Colonic mucosa (tissue), 4 donors: ENCODE measurements around the gene DPP7. TPM values are rescaled to one million over a fixed set of nuclear protein-coding genes. Genes with fewer than 3 reads are reported as not detected.

Experiments
- DNase-seq: peaks from one replicate; pipeline ENCODE4 v3.0.0-alpha.2; 2020
- H3K27ac ChIP-seq: fragments of 200-600 bp; one replicate; pipeline ENCODE4 v1.8.0; 2021
- H3K27me3 ChIP-seq: fragments of 200-600 bp; one replicate; pipeline ENCODE4 v1.8.0; 2021
- H3K36me3 ChIP-seq: fragments of 200-600 bp; one replicate; pipeline ENCODE4 v1.8.0; 2021
- H3K4me1 ChIP-seq: fragments of 200-600 bp; one replicate; pipeline ENCODE4 v1.8.0; 2021; ENCODE audit warnings: mild to moderate bottlenecking
- H3K4me3 ChIP-seq: fragments of 200-600 bp; one replicate; pipeline ENCODE4 v1.8.0; 2021
- H3K9ac ChIP-seq, 2 donors: one replicate each; pipeline ENCODE4 v1.7.0; 2013; ENCODE audit warnings: control low read depth in 2 of 2, low read depth in 2 of 2, low read length in 2 of 2
- H3K9me3 ChIP-seq: fragments of 200-600 bp; one replicate; pipeline ENCODE4 v1.8.0; 2021
- intact Hi-C: fragments of 100-400 bp; cut with DNase I; formaldehyde crosslinking; loops from one replicate; pipeline ENCODE4 v1.14.1; 2022
- total RNA-seq, 2 donors: library from RNA; stranded (reverse); fragmentation: NEBNext Ultra II Directional in 1 of 2; extraction: Animal tissue kit (Norgen Biotek cat#: 25700) in 1 of 2; gene quantifications; one replicate each; pipeline ENCODE4 v1.2.1, GENCODE V29; 2021
- TF ChIP-seq, protein P1 (sequence below): fragments of 200-600 bp; IDR thresholded peaks from one replicate; pipeline ENCODE4 v1.8.0; 2022; ENCODE audit warnings: antibody characterized with exemption, mild to moderate bottlenecking
- donor health status: healthy.
- donor health status: DM: no; HTN: no; CAD: no.
- donor health status: DM: no; HTN: no; CAD: no.

The DPP7 gene
- total RNA-seq, 2 donors from 2014 or later = 46.2 to 52.5 TPM

DNA sequence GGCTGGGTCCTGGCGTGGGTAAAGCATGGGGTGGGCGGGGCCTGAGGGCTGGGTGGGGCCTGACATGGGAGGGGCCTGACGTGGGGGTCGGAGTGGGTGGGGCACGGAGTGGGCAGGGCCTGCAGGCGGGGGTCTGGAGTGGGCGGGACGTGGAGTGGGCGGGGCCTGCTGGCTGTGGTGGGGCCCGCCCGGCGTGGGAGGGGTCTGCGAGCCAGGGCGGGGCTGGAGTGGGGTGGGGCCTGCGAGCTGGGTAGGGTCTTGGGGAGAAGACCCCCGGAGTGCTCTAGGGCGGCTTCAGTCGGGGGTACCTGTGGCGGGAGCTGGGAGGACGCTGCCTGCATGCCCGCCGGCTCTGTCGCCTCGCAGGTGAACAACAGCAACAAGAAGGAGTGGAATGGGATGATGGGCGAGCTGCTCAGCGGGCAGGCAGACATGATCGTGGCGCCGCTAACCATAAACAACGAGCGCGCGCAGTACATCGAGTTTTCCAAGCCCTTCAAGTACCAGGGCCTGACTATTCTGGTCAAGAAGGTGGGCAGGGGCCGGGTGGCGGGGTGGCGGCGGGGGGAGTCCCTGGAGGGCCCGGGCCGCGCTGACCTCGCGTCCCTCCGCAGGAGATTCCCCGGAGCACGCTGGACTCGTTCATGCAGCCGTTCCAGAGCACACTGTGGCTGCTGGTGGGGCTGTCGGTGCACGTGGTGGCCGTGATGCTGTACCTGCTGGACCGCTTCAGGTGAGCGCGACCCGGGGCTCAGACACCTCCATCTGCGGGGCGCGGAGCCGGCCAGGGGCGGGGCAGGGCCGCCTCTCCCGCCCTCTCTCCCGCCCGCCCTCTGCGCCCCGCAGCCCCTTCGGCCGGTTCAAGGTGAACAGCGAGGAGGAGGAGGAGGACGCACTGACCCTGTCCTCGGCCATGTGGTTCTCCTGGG is 47.3 kb upstream of the DPP7 start:
- DNase-seq = no peak

DNA sequence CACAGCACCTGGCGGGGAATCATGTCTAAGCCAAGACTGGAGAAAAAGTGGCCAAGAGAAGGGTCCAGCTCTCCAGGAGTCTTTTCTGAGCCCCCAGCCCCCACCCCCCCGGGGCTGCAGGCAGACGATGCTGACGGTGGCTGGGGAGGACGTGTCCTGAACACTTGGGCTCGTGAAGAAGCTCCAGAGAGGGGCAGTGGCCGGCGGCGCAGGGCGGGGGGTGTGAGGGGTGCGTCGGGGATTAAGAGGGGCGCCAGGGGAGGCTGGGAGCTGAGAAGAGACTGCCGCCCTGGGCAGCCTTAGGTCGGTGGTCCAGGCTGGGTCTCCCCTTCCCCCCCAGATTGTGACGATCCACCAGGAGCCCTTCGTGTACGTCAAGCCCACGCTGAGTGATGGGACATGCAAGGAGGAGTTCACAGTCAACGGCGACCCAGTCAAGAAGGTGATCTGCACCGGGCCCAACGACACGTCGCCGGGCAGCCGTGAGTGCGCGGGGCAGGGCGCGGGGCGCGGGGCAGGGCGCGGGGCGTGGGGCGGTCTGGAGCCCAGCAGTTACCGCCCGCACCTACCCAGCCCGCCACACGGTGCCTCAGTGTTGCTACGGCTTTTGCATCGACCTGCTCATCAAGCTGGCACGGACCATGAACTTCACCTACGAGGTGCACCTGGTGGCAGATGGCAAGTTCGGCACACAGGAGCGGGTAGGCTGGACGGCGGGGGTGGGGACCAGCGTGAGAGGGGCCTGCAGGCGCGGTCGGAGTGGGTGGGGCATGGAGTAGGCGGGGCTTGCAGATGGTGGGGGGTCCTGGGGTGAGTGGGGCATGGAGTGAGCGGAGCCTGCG is 46.4 kb upstream of the DPP7 start:
- Histone ChIP-seq H3K4me1 (peaks cover 16% of the 10 kb centered on the region), H3K9ac (no peak overlapping the region), H3K9me3 (no peaks in the 10 kb centered on the region), H3K36me3 (no peaks in the 10 kb centered on the region), H3K4me3 (no peak overlapping the region), H3K27ac (no peak overlapping the region), H3K27me3 (peaks cover 82% of the 10 kb centered on the region)
- TF ChIP-seq, protein P1, sequence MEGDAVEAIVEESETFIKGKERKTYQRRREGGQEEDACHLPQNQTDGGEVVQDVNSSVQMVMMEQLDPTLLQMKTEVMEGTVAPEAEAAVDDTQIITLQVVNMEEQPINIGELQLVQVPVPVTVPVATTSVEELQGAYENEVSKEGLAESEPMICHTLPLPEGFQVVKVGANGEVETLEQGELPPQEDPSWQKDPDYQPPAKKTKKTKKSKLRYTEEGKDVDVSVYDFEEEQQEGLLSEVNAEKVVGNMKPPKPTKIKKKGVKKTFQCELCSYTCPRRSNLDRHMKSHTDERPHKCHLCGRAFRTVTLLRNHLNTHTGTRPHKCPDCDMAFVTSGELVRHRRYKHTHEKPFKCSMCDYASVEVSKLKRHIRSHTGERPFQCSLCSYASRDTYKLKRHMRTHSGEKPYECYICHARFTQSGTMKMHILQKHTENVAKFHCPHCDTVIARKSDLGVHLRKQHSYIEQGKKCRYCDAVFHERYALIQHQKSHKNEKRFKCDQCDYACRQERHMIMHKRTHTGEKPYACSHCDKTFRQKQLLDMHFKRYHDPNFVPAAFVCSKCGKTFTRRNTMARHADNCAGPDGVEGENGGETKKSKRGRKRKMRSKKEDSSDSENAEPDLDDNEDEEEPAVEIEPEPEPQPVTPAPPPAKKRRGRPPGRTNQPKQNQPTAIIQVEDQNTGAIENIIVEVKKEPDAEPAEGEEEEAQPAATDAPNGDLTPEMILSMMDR = no peak
- intact Hi-C loops = no loop called here
- DNase-seq = no peak

More for the DNA sequence above, 47.3 kb upstream of the DPP7 start:
- Histone ChIP-seq H3K4me3 (no peak overlapping the region), H3K36me3 (no peaks in the 10 kb centered on the region), H3K9me3 (no peaks in the 10 kb centered on the region), H3K27ac (no peak overlapping the region), H3K27me3 (peaks cover 80% of the 10 kb centered on the region), H3K9ac (no peak overlapping the region), H3K4me1 (peaks cover 16% of the 10 kb centered on the region)
- TF ChIP-seq, protein P1 = no peak
- intact Hi-C loops = no loop called here

DNA sequence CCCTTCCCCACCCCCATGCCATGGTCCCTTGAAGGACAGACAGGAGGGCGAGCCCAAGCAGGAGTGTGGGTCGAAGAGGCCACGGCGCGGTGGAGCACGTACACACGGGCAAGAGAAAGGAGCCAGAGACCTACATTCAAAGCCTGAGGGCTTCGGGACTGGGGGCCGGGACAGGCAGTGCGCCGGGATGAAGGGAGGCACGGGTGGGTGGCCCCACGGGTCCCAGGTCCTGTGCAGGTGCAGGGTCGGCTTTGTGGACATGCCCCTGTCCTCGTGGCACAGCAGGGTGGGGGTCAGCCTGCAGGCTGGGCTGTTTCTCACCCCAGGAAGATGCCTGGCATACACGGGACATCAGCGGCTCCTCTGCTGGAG is 45.5 kb upstream of the DPP7 start:
- intact Hi-C loops = no loop called here
- Histone ChIP-seq H3K27me3 (peaks cover 84% of the 10 kb centered on the region), H3K4me1 (peaks cover 16% of the 10 kb centered on the region), H3K9me3 (no peaks in the 10 kb centered on the region), H3K27ac (no peak overlapping the region), H3K4me3 (no peak overlapping the region), H3K9ac (no peak overlapping the region), H3K36me3 (no peaks in the 10 kb centered on the region)
- DNase-seq = no peak
- TF ChIP-seq, protein P1 = no peak

DNA sequence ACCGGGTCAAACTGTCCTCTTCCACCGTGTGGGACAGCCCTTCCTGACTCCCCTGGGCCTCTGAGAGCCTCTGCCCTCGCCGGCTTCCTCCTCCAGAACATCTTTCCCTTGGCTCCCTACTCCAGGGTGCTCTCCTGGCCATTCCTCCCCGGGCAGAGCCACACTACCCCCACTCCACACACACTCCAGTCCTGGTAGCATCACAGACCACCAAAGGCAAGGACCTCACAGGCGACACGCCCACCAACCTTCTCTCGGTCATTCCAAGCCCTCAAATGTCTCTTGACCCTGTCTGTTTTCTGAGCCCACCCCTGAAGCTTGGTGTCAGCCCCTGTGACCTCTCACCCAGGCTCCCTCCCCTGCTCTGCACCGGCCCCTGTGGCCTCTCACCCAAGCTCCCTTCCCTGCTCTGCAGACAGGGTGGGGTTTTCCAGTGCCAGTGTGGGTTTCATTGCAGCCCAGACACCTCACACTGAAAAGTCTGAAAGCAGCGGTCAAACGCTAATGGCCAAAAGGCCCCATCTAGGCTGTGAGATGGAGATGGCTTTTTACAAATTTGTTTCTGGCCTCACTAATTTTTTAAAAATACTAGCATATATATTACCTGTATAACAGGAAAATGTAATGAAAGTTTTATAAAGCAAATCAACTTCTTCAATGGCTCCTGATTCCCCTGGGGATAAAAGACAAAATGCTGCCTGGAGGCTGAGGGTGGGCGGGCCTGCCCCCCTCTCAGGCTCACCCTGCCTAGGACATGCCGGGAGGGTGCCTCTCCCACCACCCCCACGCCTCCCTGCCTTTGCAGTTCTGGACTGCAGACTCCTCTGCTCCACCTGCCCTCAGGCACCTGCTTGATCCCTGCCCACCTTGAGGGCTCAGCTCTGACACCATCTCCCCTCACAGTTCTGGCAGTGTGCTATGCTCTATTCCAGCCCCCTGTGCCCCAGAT is 44.8 kb upstream of the DPP7 start:
- no peak for DNase-seq
- Histone ChIP-seq H3K9ac (no peak overlapping the region), H3K4me3 (no peak overlapping the region), H3K36me3 (no peaks in the 10 kb centered on the region), H3K27ac (no peak overlapping the region), H3K4me1 (peaks cover 16% of the 10 kb centered on the region), H3K27me3 (peaks cover 81% of the 10 kb centered on the region), H3K9me3 (no peaks in the 10 kb centered on the region)
- TF ChIP-seq, protein P1 = no peak
- intact Hi-C loops = no loop called here

DNA sequence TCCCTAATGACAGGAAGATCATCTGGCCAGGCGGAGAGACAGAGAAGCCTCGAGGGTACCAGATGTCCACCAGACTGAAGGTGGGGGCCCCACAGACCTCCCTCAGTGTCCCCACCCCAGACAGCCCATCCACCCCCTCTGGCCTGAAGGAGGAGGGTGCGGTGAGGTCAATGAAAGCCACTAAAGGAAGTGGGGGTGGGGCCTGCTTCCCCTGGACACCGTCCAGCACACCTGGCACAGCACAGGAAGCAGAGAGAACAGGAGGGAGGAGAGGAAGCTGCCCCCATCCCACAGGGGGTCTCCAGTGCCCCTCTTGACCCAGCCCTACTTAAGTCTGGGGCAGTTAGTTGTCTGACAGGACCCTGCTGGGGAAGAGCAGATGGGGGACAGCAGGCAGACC is 44.1 kb upstream of the DPP7 start:
- Histone ChIP-seq H3K27me3 (peaks cover 73% of the 10 kb centered on the region), H3K4me3 (no peak overlapping the region)
- TF ChIP-seq, protein P1 = no peak

More for the DNA sequence above, 44.1 kb upstream of the DPP7 start:
- Histone ChIP-seq H3K9me3 (no peaks in the 10 kb centered on the region), H3K27ac (no peak overlapping the region), H3K4me1 (peaks cover 16% of the 10 kb centered on the region), H3K36me3 (no peaks in the 10 kb centered on the region), H3K9ac (no peak overlapping the region)
- no peak for DNase-seq
- intact Hi-C loops = no loop called here
